Measurements from ENCODE around the gene SERPINE2. TPM values are rescaled to one million over a fixed set of nuclear protein-coding genes. Genes with fewer than 3 reads are reported as not detected.

Gene SERPINE2, protein sequence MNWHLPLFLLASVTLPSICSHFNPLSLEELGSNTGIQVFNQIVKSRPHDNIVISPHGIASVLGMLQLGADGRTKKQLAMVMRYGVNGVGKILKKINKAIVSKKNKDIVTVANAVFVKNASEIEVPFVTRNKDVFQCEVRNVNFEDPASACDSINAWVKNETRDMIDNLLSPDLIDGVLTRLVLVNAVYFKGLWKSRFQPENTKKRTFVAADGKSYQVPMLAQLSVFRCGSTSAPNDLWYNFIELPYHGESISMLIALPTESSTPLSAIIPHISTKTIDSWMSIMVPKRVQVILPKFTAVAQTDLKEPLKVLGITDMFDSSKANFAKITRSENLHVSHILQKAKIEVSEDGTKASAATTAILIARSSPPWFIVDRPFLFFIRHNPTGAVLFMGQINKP
- 10 to 100 TPM in 2 of 4 donors, 1 to 10 TPM in 2; 6.9 to 31.9 (median 9.6) TPM for total RNA-seq
- polyA plus RNA-seq: 10 to 100 TPM in 1 of 3 donors, 1 to 10 TPM in 2; 3.6 to 15.0 (median 7.2) TPM

DNA sequence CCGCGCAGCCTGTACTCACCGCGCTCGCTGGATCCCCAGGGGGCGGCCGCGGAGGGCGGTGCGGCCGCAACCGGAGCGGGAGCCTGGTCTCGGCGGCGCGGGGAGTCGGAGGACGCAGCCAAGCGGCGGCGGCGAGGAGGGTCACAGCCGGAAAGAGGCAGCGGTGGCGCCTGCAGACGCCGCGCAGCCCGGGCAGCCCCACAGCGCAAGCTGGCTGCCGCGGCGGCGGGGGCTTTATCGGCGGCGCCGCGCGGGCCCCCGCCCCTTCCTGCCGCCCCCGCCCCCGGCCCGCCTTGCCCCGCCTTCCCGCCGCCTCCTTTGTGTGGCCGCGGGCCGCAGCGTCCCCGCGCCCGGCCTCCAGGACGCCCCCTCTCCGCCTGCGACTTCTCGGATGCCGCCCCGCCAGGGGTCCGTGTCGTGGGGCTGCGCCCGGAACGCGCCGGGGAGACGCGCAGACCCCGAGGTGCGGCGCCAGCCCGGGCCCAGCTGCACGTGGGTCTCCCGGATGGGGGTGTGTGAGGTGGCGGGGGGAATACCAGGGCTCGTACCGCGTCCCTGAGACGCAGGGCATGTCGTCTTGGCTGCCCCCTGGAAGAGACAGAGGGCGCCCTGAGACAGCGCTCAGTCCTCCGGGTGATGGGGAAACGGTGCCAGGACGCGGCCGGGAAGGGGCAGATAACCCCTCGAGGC is at the start of gene SERPINE2:
SERPINE2 (minus strand) TSS at position 207 of the 690 bp plus-strand sequence. CDS start 37,386 bp downstream, outside the sequence.
- intact Hi-C loops (cut with DNase I): no loop called here

DNA sequence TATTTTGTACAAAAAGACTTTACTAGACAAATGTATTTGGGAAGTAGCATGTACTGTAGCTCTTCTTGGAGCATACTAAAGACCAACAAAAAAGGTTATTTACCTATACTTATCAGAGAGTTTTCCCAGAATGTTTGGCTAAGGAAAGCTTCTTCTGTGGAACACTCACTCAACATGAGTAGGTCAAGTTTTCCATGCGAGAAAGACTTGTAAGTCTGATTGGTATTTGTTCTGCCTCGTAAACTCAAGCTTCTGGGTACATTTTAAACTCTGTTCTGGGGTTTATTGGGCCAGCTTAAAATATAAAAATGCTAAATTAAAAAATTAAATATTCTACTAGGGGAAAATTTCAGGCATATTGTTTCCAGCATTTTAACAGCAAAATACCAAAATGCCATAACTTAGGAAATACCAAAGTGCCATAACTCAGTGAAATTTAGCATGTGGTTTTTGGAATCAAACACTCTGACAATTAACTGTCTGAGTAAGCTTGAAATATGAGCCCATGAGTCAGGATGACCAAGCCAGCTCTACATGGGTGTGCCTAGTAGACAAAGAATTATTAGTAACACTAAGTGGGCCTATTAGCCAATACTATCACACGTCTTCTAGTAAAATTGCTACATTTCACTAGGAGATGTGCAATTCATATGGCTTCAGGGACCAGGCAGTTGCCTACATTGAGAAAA is 47.3 kb upstream of the SERPINE2 start:
- intact Hi-C loops (cut with DNase I): no loop called here
- Histone ChIP-seq H3K4me3 (no peak overlapping the region), H3K27me3 (no peaks in the 10 kb centered on the region), H3K4me1 (no peaks in the 10 kb centered on the region), H3K9me3 (no peaks in the 10 kb centered on the region), H3K27ac (peak overlapping the region in 1 of 4 donors; percentile 53), H3K36me3 (no peaks in the 10 kb centered on the region)
- DNase-seq: no peak
- TF ChIP-seq POLR2AphosphoS5 (IDR thresholded peaks at IDR 0.05) (peak in 1 of 4 donors; percentile 57), POLR2A (IDR thresholded peaks at IDR 0.05) (no peak)
- WGBS, 2 donors: 71 to 81% methylated on average over 3 of the region's 3 CpGs

More for the DNA sequence above, at the start of gene SERPINE2:
- Histone ChIP-seq H3K9me3 (no peaks in the 10 kb centered on the region), H3K4me3 (peak within 1 kb of the TSS; percentile 16 to 59 (median 54)), H3K27me3 (peaks cover 4 to 65% (median 28%) of the 10 kb centered on the region in 3 donors), H3K36me3 (no peaks in the 10 kb centered on the region), H3K27ac (peak within 1 kb of the TSS; percentile 31 to 48 (median 42)), H3K4me1 (peaks cover 0 to 20% (median 16%) of the 10 kb centered on the region in 4 donors)
- TF ChIP-seq EP300 (IDR thresholded peaks at IDR 0.05) (no peak), POLR2A (IDR thresholded peaks at IDR 0.05) (no peak), POLR2AphosphoS5 (IDR thresholded peaks at IDR 0.05) (no peak)
- TF ChIP-seq, protein P1, sequence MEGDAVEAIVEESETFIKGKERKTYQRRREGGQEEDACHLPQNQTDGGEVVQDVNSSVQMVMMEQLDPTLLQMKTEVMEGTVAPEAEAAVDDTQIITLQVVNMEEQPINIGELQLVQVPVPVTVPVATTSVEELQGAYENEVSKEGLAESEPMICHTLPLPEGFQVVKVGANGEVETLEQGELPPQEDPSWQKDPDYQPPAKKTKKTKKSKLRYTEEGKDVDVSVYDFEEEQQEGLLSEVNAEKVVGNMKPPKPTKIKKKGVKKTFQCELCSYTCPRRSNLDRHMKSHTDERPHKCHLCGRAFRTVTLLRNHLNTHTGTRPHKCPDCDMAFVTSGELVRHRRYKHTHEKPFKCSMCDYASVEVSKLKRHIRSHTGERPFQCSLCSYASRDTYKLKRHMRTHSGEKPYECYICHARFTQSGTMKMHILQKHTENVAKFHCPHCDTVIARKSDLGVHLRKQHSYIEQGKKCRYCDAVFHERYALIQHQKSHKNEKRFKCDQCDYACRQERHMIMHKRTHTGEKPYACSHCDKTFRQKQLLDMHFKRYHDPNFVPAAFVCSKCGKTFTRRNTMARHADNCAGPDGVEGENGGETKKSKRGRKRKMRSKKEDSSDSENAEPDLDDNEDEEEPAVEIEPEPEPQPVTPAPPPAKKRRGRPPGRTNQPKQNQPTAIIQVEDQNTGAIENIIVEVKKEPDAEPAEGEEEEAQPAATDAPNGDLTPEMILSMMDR (IDR thresholded peaks at IDR 0.05): no peak
- 0 to 1% methylated on average over 91 of the region's 91 CpGs for WGBS, 2 donors
- peak; percentile 71 for DNase-seq

DNA sequence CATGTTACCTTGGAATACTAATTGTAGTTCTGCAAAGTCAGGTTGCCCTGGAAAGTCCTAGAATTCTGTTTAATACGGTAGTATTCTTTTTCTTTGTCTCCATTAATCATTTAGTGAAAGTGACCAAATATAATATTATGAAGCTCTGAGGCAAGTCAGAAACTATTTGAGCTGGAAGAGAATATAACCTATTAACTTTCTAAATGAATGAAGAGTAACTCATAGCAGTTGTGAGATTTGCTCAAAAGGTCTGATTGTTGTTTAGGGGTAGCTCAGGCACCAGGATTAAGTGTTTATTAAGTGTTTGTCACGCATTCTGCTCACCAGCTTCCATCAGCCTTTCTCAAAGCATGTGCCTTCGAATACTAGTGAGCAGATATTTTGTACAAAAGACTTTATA is 46.7 kb upstream of the SERPINE2 start:
- Histone ChIP-seq H3K4me3 (no peak overlapping the region), H3K9me3 (no peaks in the 10 kb centered on the region), H3K27ac (peak overlapping the region in 1 of 4 donors; percentile 53), H3K4me1 (no peaks in the 10 kb centered on the region), H3K36me3 (no peaks in the 10 kb centered on the region), H3K27me3 (no peaks in the 10 kb centered on the region)
- no peak for TF ChIP-seq EP300 (IDR thresholded peaks at IDR 0.05)
- TF ChIP-seq POLR2AphosphoS5 (IDR thresholded peaks at IDR 0.05): no peak
- TF ChIP-seq, protein P1 (IDR thresholded peaks at IDR 0.05): no peak
- no peak for TF ChIP-seq POLR2A (IDR thresholded peaks at IDR 0.05)
- intact Hi-C loops (cut with DNase I): no loop called here
- no peak for DNase-seq
- WGBS, 2 donors: 88 to 90% methylated on average over 3 of the region's 3 CpGs

DNA sequence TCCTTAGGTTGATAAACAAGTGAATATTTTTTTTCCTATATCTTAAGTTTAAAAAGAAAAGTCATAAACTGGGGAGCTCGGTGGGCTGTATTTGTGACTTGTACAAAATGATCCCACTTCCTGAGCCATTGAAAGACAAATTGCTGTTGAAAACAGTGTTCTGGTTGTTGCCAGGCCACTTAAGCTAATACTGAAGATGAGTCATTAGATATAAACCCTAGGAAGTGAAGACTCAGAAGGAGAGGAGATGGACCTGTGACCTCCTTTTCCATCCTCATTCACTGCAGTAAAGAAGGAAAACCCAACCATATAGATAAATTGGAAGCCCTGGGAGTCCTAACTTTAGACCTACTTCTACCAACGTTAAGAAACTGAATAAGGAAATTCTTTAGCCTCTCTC is 46.2 kb upstream of the SERPINE2 start:
- Histone ChIP-seq H3K27ac (peak overlapping the region in 1 of 4 donors; percentile 53), H3K9me3 (no peaks in the 10 kb centered on the region), H3K36me3 (no peaks in the 10 kb centered on the region), H3K27me3 (no peaks in the 10 kb centered on the region), H3K4me3 (no peak overlapping the region), H3K4me1 (no peaks in the 10 kb centered on the region)
- DNase-seq: no peak
- WGBS, 2 donors: 56 to 70% methylated on average over 2 of the region's 2 CpGs
- intact Hi-C loops (cut with DNase I): no loop called here
- no peak for TF ChIP-seq EP300 (IDR thresholded peaks at IDR 0.05)
- TF ChIP-seq, protein P1 (IDR thresholded peaks at IDR 0.05): no peak
- no peak for TF ChIP-seq POLR2AphosphoS5 (IDR thresholded peaks at IDR 0.05)
- no peak for TF ChIP-seq POLR2A (IDR thresholded peaks at IDR 0.05)

Data from sigmoid colon (tissue), 7 donors.